ENCODE data around the gene ARID1B. TPM values are rescaled to one million over a fixed set of nuclear protein-coding genes. Genes with fewer than 3 reads are reported as not detected.

Gene ARID1B
- total RNA-seq, 1 experiment from 2014 or later = 60.3 TPM

DNA sequence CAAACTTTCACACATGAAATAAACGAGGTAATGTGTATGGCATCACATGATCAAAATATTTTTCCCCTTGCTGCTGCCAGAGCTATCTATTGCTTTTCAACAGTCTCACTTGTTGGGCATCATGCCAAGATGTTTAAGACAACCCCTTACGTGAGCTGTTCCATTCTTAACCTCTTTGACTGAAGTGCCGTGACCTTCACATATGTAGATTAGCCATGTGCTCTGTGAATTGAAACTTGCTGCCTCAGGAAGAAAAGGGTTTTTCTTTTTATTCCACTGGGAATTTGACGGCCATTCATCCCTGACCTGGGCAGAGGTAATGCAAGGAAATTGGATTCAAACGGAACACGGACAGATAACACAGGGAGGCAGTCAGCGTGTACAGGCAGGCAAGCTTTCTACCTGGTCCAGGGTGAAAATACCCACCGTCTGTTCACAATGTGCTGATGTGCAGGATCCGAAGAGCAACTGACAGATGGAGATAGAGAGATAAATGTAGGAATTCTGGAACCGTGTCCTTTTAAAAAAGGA lies 14.2 kb downstream of the ARID1B start (continued):
- TF ChIP-seq, protein P1, sequence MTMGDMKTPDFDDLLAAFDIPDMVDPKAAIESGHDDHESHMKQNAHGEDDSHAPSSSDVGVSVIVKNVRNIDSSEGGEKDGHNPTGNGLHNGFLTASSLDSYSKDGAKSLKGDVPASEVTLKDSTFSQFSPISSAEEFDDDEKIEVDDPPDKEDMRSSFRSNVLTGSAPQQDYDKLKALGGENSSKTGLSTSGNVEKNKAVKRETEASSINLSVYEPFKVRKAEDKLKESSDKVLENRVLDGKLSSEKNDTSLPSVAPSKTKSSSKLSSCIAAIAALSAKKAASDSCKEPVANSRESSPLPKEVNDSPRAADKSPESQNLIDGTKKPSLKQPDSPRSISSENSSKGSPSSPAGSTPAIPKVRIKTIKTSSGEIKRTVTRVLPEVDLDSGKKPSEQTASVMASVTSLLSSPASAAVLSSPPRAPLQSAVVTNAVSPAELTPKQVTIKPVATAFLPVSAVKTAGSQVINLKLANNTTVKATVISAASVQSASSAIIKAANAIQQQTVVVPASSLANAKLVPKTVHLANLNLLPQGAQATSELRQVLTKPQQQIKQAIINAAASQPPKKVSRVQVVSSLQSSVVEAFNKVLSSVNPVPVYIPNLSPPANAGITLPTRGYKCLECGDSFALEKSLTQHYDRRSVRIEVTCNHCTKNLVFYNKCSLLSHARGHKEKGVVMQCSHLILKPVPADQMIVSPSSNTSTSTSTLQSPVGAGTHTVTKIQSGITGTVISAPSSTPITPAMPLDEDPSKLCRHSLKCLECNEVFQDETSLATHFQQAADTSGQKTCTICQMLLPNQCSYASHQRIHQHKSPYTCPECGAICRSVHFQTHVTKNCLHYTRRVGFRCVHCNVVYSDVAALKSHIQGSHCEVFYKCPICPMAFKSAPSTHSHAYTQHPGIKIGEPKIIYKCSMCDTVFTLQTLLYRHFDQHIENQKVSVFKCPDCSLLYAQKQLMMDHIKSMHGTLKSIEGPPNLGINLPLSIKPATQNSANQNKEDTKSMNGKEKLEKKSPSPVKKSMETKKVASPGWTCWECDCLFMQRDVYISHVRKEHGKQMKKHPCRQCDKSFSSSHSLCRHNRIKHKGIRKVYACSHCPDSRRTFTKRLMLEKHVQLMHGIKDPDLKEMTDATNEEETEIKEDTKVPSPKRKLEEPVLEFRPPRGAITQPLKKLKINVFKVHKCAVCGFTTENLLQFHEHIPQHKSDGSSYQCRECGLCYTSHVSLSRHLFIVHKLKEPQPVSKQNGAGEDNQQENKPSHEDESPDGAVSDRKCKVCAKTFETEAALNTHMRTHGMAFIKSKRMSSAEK (CRISPR knock-in tag; IDR thresholded peaks at IDR 0.05; ENCODE audit: borderline replicate concordance) = no peak
- TF ChIP-seq FOXK1 (CRISPR knock-in tag; IDR thresholded peaks at IDR 0.05) = no peak; the same call in 1 of the 2 replicates
- TF ChIP-seq, protein P2, sequence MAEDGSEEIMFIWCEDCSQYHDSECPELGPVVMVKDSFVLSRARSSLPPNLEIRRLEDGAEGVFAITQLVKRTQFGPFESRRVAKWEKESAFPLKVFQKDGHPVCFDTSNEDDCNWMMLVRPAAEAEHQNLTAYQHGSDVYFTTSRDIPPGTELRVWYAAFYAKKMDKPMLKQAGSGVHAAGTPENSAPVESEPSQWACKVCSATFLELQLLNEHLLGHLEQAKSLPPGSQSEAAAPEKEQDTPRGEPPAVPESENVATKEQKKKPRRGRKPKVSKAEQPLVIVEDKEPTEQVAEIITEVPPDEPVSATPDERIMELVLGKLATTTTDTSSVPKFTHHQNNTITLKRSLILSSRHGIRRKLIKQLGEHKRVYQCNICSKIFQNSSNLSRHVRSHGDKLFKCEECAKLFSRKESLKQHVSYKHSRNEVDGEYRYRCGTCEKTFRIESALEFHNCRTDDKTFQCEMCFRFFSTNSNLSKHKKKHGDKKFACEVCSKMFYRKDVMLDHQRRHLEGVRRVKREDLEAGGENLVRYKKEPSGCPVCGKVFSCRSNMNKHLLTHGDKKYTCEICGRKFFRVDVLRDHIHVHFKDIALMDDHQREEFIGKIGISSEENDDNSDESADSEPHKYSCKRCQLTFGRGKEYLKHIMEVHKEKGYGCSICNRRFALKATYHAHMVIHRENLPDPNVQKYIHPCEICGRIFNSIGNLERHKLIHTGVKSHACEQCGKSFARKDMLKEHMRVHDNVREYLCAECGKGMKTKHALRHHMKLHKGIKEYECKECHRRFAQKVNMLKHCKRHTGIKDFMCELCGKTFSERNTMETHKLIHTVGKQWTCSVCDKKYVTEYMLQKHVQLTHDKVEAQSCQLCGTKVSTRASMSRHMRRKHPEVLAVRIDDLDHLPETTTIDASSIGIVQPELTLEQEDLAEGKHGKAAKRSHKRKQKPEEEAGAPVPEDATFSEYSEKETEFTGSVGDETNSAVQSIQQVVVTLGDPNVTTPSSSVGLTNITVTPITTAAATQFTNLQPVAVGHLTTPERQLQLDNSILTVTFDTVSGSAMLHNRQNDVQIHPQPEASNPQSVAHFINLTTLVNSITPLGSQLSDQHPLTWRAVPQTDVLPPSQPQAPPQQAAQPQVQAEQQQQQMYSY (CRISPR knock-in tag; IDR thresholded peaks at IDR 0.05) = peak; percentile 92

DNA sequence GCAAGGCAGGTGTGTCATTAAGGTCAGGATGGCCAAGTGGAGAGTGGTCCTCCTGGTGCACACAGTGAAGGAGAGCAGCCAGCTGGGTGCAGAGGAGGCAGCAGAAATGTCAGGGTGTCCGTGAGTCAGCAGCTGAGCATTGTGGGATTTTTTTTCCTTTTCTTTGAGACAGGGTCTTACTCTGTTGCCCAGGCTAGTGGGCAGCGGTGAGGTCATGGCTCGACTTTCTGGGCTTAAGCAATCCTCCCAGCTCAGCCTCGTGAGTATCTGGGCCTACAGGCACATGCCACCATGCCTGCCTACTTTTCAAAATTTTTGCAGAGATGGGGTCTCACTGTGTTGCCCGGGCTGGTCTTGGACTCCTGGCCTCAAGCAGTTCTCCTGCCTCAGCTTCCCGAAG lies 16.0 kb downstream of the ARID1B start:
- ATAC-seq (no peak), DNase-seq (ENCODE audit: low spot score) (no peak)
- Mint-ChIP-seq H3K27me3 (ENCODE audit: low read depth) (no peaks in the 10 kb centered on the region), H3K36me3 (no peaks in the 10 kb centered on the region), H3K27ac (no peak overlapping the region), H3K4me1 (peaks cover 90% of the 10 kb centered on the region), H3K9me3 (no peaks in the 10 kb centered on the region), H3K4me3 (no peak overlapping the region)
- ChIA-PET CTCF (no interaction called here), POLR2A (no interaction called here)
- TF ChIP-seq ZNF121 (CRISPR knock-in tag; IDR thresholded peaks at IDR 0.05) (peak; percentile 66; the same call in 1 of the 2 replicates), HMGXB4 (CRISPR knock-in tag; IDR thresholded peaks at IDR 0.05) (no peak)
- TF ChIP-seq, protein P3, sequence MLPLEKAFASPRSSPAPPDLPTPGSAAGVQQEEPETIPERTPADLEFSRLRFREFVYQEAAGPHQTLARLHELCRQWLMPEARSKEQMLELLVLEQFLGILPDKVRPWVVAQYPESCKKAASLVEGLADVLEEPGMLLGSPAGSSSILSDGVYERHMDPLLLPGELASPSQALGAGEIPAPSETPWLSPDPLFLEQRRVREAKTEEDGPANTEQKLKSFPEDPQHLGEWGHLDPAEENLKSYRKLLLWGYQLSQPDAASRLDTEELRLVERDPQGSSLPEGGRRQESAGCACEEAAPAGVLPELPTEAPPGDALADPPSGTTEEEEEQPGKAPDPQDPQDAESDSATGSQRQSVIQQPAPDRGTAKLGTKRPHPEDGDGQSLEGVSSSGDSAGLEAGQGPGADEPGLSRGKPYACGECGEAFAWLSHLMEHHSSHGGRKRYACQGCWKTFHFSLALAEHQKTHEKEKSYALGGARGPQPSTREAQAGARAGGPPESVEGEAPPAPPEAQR (CRISPR knock-in tag; IDR thresholded peaks at IDR 0.05) = no peak
- TF ChIP-seq, protein P4, sequence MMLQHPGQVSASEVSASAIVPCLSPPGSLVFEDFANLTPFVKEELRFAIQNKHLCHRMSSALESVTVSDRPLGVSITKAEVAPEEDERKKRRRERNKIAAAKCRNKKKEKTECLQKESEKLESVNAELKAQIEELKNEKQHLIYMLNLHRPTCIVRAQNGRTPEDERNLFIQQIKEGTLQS (CRISPR knock-in tag; conservative IDR thresholded peaks at IDR 0.05) = no peak

GRCh38 chr6:156794546-156795354 lies 17.6 kb downstream of the ARID1B start:
- no peaks in the 10 kb centered on the region for H3K36me3 Mint-ChIP-seq
- CTCF ChIA-PET = interaction anchor here (0.7 kb wide), 2 partner anchors 59 to 125 kb away, joined by 4 to 5 read pairs; no protein-coding TSS in a partner anchor
- POLR2A ChIA-PET = no interaction called here
- peak overlapping the region; percentile 41; the same call in 1 of the 2 replicates for H3K4me3 Mint-ChIP-seq
- H3K9me3 Mint-ChIP-seq = no peaks in the 10 kb centered on the region
- DNase-seq (ENCODE audit: low spot score) (no peak), ATAC-seq (peak; percentile 46)
- no peaks in the 10 kb centered on the region for H3K27me3 Mint-ChIP-seq (ENCODE audit: low read depth)
- peaks cover 74% of the 10 kb centered on the region for H3K4me1 Mint-ChIP-seq
- H3K27ac Mint-ChIP-seq = peak overlapping the region; percentile 78
- TF ChIP-seq USF1 (CRISPR knock-in tag; IDR thresholded peaks at IDR 0.05) (no peak), TP53 (CRISPR knock-in tag; IDR thresholded peaks at IDR 0.05) (no peak), GTF2I (CRISPR knock-in tag; conservative IDR thresholded peaks at IDR 0.05) (no peak), ZBTB21 (CRISPR knock-in tag; IDR thresholded peaks at IDR 0.05; ENCODE audit: borderline replicate concordance) (no peak), CBFB (CRISPR knock-in tag; IDR thresholded peaks at IDR 0.05; ENCODE audit: low read depth) (no peak)
- TF ChIP-seq, protein P1 (CRISPR knock-in tag; IDR thresholded peaks at IDR 0.05; ENCODE audit: borderline replicate concordance) = no peak
